ENCODE measurements around the gene LCMT1.

DNA sequence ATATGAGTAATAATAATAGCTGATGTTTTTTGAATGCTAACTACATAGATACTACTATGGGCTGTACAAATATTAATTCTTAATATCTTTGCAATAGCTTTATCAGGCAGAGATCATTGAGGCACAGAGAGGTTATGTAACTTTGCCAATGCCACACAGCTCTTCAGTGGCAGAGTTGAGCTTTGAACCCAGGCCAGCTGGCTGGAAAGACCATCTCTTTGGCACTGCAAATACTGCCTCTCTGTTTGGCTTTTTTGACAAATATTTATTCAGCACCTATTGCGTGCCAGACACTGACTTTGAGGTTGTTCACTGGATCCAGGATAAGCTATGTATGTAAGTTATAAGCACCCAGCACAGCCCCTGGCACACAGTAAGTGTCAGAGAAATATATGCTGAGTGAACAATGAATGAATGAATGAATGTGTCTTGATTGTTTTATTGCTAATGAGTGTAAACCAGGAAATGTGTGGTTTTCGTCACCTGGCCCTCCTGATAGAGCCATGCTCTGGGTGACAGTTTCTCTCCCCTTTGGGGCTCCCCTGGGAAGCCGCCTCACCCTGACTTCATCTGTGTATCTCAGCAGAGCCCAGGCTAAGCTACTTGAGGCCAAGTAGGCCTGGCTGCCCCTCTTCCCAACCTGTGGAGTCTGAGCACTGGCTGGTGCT lies 107.7 kb downstream of the LCMT1 start:
- TF ChIP-seq, protein P1, sequence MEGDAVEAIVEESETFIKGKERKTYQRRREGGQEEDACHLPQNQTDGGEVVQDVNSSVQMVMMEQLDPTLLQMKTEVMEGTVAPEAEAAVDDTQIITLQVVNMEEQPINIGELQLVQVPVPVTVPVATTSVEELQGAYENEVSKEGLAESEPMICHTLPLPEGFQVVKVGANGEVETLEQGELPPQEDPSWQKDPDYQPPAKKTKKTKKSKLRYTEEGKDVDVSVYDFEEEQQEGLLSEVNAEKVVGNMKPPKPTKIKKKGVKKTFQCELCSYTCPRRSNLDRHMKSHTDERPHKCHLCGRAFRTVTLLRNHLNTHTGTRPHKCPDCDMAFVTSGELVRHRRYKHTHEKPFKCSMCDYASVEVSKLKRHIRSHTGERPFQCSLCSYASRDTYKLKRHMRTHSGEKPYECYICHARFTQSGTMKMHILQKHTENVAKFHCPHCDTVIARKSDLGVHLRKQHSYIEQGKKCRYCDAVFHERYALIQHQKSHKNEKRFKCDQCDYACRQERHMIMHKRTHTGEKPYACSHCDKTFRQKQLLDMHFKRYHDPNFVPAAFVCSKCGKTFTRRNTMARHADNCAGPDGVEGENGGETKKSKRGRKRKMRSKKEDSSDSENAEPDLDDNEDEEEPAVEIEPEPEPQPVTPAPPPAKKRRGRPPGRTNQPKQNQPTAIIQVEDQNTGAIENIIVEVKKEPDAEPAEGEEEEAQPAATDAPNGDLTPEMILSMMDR (IDR thresholded peaks at IDR 0.05): no peak
- no peak for TF ChIP-seq POLR2A (IDR thresholded peaks at IDR 0.05)

Data from testis (tissue), 2 donors.